HG02623 (cell line): ENCODE data around the gene SEMA3C.

ENCODE experiments used
- ATAC-seq: cut with Tn5 transposase; IDR thresholded peaks from one replicate; pipeline ENCODE4 v1.9.1; 2021; ENCODE audit warnings: moderate library complexity; ENCODE audit not compliant: unreplicated experiment

The SEMA3C gene

DNA sequence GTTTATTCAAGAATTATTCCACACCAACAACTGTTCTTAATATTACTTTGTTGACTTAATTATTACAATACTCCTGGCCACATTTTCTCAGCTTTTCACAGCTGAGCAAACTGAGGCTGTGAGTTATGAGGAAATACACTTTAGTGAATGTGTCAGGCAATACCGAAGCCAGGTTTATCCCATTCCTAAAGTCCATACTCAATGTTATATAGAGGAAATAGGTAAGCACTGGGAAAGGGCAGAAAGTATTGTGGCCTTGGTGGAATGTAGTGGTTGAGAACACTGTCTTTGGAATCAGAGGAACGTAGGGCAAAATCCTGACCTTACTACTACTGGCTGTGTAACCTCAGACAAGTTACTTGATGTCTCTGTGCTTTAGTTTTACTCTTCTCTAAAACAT, 169.6 kb downstream of the SEMA3C start:
- no peak for ATAC-seq

DNA sequence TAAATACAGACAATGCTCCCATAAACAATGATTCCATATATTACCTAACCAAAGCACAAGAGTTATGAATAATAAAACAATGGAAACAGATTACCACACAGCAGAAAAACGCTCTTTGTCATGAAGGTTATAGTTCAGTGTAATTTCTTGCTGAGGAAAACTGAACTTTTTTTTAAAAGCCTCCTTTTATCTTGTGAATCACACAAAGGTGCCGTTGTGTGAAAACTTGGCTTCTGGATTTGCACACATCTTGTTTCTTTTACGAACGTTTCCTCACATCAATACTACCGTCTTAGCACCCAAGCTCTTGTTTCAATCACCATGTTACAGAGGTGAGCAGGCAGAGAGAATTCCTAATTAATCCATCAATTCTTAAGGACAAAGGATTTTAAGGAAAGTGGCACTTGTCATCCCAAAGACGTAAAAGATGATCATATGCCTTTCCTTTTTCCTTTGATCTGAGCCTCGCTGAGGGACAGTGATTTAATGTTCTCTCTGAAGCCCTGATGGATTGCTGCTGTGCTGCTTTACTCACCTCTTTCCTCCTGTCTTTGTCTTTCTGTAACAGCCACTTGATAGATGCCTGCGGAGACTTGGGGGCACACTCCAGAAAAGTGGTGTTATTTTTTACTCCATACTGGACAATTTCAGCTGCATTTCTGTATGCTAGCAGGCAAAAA, 170.3 kb downstream of the SEMA3C start:
- ATAC-seq: no peak

DNA sequence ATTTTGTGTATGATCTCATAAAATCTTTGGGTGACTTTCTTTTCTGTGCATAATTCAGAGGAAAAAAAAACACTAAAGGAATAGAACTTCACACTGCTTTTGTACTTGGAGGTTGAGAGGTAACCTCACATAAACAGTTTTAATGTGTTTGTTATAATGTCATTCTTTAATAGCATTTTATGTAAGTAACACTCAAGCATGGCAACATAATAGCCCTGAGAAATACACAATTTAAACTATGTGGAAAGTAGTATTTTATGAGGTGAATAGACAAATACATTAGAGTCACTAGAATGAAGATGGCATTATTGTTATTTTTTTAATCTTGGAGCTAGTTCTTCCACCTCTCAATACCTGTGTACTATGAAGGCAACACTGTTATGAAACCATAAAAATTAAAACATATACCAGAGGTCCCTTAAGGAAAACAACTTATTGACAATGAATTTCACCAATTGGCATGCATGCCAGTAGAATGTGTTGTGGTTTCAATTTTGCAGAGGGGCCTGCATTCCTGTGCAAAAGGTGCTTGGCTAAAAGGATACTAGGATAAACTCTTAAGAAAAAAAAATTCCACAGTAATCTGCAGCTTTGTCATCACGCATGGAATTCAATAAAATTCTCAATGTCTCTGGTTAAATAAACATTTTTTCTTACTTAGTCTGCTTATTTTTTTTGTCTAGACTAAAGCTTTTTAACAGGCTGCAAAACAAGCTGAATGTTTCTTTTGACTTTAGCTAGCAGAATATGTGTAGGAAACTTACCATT, 177.9 kb downstream of the SEMA3C start:
- ATAC-seq: no peak

DNA sequence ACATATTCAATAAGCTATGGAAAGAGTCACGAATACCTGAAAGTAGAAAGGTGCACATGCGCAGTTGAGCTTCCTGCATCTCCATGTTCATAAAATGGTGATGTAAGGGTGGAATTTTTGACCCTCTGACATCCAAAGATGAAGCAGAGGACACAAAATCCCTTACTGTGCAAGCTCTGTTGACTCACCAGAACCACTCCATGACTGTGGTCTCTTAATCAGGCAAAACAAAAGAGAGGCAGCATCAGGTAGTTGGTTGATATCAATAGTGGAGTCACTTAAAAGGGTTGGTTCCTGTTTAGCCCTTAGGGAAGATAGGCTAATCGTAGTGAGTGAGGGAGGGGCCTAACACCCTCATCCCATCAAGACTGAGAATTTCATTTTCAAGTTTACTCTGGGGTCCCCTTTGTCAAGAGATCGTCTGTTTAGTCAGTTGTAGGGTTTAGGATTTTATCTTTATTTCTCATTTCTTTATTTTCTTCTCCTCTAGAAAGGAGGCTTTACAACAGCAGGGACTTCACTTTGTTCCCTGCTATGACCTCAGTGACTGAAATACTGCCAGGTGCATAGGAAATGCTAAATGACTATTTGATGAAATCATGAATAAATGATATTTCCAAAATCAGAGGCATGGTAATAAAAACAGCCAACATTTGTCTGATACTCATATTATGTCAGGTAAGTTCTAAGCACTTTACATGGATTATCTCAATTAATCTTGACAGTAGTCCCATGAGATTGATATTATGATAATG, 182.3 kb downstream of the SEMA3C start:
- no peak for ATAC-seq

DNA sequence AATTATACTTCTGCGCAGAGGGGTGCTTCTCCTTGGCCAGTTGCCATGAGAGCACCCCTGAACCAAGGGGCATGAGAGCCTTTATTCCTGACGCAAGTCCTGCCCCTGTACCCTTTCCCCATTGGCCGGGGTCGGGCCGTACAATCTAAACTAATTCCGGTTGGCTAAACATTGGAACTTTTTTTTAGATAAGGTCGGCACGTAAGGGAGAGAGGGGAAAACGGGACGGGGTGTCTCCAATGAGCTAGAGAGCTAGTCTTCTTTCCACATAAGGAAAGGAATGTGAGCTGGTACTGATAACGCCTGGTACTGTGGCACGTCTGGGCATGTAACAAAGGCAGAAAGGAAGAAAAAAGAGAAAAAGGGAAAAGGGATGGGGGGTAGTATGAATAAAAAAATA, 183.5 kb downstream of the SEMA3C start:
- no peak for ATAC-seq

DNA sequence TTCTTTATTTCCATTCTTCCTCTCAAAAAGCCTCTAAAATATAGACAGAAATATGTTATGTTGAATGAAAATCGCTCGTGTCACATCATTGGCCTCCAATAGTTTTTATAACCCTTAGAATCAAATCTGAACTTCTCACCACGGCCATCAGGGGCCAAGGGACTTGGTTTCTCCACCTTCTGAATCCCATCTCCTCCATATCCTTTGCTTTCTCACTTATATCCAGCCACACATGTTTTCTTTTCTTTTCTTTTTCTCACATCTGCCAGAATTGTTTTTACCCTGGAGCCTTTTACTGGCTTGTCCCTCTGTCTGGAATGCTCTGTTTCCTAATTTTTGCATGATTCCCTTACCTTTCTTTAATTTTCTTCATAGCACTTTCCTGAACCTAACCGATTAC, 184.8 kb downstream of the SEMA3C start:
- ATAC-seq: no peak

DNA sequence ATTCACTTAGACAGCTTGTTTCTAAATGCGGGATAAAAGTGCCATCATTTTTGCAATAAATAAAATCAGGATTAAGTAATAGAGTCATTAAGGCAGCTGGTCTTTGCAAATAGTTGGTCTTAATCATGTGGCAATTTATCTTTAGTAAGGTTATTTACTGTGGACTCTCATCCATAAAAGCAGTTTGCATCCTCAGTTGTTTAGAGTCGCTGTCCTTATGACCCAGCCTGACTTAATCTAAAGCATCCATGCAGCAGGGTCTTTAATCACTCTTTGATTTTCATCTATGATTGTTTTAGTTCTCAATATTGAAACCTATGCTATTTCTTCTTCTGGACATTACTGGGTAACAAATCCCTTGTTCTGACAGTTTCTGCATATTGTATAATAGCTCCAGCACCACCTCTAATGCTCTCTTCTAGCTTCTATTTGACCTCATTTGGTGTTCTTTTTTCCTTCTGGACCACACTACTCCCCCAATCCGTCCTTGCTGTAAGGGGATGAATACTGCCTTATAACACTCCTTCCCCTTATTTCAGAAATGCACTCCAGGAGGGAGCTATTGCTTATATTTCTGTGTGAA, 185.4 kb downstream of the SEMA3C start:
- ATAC-seq: no peak

DNA sequence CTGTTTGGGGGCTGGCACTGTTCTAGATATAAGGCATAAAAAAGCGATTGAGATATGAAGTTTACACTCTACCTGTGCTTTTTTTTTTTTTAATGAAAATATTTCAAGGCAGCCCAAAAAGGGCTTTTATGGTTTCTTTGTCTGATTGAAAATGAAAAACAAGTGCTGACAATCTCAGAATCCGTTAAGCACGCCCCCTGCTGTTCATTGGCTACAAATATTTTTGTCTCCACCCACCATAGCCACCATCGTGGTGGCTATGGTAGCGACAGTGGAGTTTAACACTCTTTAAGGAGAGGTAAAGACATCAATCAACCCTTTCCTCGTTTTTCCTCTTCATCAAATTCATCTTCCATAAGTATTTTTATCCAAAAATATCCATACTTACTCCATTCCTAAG, 186.2 kb downstream of the SEMA3C start:
- ATAC-seq: no peak

DNA sequence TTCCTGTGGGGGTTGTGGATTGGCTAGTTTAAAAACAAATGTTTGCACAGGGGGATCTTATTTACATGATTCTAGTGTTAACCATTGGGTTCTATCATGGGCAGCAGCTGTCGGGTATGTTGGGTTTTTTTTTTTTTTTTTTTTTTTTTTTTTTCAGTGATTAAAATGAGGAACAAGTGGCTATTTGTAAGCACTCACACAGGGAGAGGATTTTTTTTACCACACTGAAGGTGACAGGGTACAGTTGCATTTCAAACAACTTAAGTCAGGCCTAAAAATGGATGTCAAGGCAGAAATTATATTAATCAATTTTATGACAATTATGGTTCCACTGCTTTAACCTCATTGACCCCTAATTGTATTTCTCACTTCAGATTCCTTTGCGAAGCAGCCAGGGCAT, 187.6 kb downstream of the SEMA3C start:
- ATAC-seq: no peak

DNA sequence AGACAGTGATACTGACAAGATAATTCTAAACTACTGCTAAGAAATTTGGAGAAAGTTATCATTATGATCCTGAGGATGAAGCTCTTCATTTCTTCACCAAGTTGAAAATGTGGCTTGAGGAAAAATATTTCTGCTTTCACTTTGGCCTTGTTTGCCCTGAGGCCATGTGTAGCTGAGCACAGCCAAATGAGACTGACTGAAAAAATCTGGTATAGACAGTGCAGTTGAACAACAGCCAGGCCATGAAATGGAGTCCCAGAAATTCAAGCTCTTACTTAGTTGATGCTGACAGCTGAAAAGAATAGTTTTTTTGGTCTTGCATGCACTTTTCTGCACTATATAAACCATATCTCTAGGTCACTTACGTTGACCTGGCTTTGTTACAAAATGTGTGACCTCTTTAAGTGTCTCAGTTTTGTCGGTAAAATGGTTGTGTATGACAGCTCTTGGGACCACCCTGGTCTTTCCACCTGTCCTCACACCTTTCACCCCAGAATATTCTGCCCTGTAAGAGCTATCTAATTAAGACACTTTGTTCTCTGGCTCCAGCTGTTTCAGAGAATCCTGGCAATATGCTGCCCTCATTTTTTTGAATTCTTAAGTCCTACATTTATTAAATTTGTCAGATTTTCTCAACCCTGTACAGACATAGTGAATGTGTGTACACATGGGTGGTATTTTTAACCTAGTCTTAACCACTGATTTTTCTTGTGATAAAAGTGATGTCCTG, 189.1 kb downstream of the SEMA3C start:
- ATAC-seq: no peak

DNA sequence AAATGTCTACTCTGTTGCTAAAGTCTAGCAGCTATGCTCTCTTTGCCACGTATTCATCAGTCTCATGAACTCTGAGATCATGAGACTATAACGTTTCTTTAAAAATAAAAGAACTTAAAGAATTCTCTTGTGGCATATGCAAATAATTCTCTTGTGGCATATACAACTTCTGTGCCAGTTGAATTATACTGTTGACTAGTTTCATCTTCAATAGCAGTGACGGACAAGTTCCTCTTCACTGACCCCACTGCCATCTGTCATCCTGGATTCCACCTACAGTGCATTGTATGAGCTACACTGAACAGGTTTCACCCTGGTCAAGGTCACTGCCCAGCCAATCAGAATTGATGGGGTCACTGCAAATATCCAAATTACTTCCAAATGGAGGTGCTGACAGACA, 192.2 kb downstream of the SEMA3C start:
- no peak for ATAC-seq

DNA sequence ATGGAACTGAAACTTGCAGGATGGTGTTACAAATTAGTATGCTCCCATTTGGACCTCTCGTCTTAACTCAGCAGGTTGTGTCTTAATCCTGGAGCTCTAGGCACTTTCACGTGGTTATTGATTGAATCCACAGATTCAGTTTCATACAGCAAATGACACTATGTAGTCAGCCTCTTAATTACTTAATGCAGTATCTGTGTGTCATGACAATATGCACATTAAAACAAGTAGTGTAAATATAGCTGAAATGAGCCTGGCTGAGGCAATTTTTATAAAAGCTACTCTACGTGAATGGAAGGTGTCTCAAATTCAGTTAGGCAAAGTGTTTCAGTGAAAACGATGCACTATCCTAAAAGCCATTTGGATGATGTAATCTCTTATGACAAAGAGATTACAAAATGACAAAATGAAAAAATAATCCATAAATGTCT, 193.7 kb downstream of the SEMA3C start:
- no peak for ATAC-seq

DNA sequence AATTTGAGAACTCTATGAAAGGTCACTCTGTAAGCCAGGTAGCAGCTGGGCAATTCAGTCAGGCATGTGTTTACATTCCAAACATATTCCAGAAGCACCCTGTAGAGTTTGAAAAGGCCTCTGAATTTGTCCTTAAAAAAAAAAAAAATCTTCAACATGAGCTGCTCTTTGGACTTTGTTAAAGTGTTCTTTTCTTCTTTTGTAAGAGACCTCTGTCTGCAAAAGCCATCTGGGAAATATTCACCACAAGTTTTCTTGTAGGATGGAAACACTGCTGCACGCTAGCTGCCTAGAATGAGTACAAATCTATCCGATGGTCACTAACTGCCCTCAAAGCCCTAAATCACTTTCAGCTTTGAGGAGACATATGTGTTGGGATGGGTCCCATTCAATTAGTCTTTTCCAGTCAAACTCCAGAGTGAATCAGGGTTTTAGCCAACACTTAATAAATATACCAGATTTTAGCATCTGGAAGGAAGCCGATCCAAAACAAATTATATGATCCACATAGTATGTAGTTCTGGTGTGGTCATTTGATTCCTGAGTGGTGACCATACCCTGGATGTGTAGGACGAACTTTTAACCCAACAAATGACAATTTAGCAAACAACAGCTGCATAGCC, 194.5 kb downstream of the SEMA3C start:
- ATAC-seq: no peak

DNA sequence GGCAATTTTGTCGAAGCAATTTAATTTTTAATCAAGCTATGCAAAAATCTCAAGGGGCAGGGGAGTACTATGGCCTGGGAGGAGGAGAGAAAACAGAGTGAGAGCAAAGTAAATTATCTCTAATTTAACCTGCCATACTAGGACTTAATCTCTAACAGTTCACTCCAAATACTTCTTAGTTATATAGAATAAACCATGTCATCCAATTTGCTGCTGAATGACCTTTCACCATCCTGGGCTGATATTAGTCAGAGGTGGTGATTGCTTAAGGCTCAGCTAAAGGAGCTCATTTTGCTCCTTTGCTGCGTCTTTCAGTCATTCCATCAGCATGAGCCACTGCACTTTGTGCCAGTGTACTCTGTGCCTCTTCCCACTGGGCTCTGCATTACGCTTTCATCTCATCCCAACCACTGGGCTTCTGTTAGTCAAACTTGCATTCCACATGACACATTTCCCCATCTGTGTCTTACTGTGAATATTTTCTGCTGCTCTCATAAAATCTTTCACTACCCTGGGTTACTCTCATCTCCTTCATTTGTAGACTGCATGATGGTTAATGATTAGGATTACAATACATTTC, 196.1 kb downstream of the SEMA3C start:
- no peak for ATAC-seq

DNA sequence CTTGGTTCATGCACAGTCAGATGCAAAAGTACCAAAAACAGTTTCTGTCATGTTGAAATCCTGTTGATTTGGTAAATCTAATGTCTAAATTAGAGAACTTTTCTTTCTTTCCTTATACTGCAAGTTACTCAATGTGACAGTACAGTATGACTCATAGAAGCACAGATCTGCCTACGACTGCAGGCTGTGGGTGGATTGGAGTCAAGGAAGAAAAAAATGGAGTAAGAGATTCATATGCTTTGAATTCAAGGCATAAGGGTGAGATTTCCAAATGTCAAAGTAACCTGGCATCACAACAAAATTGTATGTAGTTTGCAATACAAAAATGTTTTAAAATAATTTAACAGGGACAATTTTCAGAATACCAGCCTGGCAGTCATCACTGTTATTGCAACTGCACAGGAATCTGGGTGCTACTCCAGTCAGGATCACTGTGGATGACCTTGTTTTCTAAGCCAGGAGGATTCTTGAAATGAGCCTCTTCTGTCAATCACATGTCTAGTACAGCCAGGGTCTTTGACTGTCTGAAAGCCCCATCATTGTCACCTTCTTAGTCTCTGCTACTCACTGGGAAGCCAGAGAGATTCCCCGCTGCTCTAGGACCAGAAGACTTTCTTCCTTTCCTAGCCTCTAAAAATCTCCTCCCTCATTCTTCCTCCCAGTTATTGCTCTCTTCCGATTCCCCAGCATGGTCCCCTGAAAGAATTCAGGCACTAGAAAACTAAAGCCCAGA, 196.8 kb downstream of the SEMA3C start:
- ATAC-seq: no peak

DNA sequence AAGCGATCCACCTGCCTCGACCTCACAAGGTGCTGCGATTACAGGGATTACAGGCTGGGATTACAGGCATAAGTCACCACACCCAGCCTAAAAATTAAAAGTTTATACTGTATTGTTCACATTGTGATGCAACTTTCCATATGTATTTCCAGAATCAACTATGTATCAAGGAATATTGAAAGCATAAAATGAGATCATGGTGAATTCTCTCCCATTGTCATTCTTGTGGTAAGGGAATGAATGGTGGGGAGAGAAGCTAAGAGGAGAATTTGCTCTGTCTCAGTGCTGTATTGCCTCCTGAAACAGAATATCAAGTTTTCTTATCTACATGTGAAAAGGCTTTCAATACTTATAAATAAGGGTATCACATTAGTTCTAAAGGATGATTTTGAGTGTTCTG, 198.7 kb downstream of the SEMA3C start:
- ATAC-seq: no peak

DNA sequence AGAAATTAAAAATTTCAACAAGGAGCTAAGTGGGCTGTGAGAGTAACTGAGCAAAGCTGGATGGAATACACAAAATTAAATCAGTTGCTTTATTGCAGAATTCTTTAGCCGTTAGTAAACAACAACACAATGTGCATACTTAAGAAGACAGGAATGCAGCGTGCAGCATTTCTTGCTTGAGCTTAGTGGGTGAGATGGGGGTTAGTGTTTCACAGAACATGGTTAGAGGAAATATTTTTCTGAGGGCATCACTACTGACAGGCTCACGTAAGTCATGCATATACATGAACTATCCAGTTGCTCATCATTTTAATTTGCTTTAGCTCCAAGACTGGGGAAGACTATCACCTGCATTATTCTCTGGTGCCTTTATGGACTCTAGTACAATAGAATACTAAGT, 199.6 kb downstream of the SEMA3C start:
- ATAC-seq: no peak

DNA sequence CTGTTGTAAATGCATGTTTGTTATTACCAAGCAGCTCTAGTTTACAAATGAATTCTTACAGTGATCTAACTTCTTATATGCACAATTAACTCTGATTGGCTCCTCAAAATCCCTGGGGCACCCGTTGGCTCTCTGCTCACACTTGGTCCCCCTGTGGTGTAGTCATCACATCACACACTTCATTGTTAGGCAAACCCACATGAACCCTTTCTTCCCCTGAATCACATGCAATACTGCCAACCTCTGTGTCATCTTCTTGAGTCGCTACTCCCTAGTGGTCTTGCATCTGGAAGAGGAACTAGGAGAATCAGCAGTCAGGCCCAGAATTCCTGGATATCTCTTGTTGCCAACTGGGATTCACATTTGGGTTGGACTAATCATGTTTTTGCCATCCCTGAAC, 207.3 kb downstream of the SEMA3C start:
- no peak for ATAC-seq

DNA sequence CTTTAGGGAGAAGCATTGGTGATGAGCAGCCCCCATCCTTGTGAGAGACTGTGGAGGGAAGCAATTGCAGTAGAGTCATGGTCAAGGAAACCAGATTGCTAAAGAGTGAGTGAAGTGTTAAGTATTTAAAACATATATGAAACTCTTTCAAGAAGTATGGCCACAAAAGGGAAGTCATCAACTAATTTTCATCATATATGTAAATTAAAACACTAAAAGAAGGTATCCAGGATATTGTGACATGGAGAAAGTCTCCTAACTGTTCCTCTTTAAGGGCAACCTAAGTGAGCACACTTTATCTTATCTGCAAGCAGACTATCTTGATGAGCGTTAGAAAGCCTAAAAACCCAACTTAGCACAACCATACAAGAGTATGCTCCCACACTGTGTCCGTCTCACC, 210.7 kb downstream of the SEMA3C start:
- ATAC-seq: no peak
